Left ventricle myocardium superior (tissue), 1 donor: ENCODE data around the gene KANK4. TPM values are rescaled to one million over a fixed set of nuclear protein-coding genes. Genes with fewer than 3 reads are reported as not detected.

Experiments used
- ATAC-seq: fragments of 200-7000 bp; cut with Tn5 transposase; one replicate; pipeline ENCODE4 v1.9.1; 2020; ENCODE audit warnings: mild to moderate bottlenecking, moderate library complexity
- DNase-seq: peaks from one replicate; pipeline ENCODE4 v3.0.0-alpha.2; 2020
- intact Hi-C: fragments of 100-400 bp; cut with micrococcal nuclease; formaldehyde crosslinking; loops from one replicate; pipeline ENCODE4 v1.11.0; 2022
- total RNA-seq: library from RNA; stranded (reverse); fragmentation: NEBNext Ultra II Directional; extraction: Animal tissue kit (Norgen Biotek cat#: 25700); gene quantifications from one replicate; pipeline ENCODE4 v1.2.1, GENCODE V29; 2021
- donor health status: DM: no; HTN: yes; CAD: no; lungs with severe emphysema.

KANK4 gene
- total RNA-seq, 1 donor from 2014 or later, result 0.25 TPM

DNA sequence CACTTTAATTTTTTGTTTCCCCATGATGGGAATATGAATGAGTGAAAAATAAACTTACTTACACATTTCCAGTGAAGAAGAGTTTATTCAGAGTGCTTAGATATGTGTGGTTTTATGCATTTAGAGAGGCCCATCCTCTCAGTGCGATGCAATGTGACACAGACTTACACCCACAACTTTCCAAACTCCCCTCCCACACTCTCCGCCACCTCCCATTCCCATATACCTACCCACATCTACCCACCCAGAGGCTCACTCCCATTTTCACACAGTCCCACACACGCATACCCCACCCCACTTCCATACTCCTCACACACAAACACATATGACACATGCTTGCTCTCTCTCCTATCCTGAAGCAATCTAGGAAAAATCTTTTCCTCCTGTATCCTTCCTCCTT is 21.9 kb upstream of the KANK4 start:
- intact Hi-C loops, result no loop called here
- no peak for ATAC-seq
- no peak for DNase-seq

DNA sequence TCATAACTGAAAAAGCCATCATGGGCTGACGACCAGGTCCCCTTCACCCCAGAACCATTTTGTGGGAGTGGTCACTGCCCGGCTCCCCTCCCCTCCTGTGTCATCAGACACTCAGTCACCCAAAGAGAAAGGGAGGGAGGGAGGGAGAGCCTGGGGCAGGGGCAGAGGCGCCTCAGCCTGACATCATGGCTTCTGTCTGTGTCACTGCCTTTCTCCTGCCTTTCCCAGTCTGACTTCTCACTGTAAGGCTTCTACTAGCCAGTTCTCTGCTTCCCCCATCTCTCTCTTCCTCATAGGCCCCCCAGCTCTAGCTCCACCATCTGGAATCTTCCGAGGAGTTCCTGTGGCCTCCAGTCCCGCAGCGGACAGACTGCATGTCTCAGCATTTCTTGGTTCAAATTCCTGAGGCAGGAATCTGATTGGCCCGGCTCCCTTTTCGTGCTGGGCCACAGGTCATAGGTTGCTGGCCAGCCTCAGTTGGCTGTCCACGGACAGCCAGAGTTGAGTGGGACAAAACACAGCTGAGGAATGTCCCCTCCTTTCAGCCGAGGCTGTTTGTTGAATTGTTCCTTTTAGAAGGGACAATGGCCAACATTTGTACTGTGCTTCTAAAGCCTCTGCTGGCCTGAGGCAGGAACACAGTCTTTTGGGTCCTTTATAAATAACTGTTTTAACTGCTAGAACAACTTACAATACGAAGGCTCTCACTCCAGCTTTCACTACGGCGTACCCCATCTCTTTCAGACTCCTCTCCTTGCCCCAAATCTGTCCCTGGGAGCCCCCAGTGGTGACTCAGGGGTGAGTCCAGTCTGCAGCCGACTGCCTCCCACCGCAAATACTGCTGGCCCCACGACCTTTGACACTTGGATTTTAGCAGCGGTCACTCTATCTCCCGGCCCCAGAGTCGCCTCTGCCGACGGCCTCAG is 18.7 kb upstream of the KANK4 start:
- ATAC-seq (peak; percentile 55), DNase-seq (peak; percentile 35)
- intact Hi-C loops, result no loop called here

DNA sequence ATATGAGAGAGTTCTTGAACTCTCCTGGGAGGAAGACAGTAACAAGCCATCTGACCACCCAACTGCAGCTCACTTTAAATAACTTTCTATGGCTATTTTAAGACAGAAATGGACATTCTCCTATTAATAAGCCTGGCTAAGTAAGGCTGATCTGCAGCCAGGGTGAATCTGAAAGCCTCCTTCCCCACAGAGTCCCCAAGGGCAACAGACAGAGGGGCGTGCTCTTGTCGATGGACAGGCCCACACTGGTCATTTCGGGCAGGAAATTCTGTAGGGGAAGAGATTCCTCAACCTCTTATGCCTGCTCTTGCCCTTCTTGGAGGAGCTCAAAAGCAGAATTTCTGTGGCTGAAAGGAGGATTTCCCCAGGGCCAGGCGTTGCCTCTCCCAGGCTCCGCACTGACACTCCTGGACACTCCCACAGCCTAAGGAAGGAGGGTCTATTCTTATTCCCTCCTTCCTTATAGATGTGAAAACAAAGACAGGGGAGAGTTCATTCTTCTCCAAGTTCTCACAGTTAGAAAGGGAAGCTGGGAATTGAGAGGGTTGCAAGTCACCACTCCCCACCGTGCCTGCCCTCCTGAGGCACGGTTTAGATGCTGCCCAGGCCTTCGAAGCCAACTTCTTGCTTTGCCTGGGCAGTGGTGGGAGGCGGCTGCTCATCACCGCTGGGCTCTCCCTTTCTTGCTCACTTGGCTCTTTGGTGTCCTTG is 17.9 kb upstream of the KANK4 start:
- DNase-seq (no peak), ATAC-seq (peak; percentile 80)

GRCh38 chr1:62336638-62336994 is 17.4 kb upstream of the KANK4 start:
- intact Hi-C loops, result no loop called here

More for the DNA sequence above, 17.9 kb upstream of the KANK4 start:
- intact Hi-C loops, result no loop called here

GRCh38 chr1:62335656-62336055 is 16.4 kb upstream of the KANK4 start:
- no peak for ATAC-seq
- intact Hi-C loops, result no loop called here
- no peak for DNase-seq

More at GRCh38 chr1:62336638-62336994, 17.4 kb upstream of the KANK4 start:
- DNase-seq, result no peak
- ATAC-seq, result no peak

GRCh38 chr1:62334434-62334985 is 15.3 kb upstream of the KANK4 start:
- DNase-seq (no peak), ATAC-seq (no peak)
- intact Hi-C loops, result no loop called here

DNA sequence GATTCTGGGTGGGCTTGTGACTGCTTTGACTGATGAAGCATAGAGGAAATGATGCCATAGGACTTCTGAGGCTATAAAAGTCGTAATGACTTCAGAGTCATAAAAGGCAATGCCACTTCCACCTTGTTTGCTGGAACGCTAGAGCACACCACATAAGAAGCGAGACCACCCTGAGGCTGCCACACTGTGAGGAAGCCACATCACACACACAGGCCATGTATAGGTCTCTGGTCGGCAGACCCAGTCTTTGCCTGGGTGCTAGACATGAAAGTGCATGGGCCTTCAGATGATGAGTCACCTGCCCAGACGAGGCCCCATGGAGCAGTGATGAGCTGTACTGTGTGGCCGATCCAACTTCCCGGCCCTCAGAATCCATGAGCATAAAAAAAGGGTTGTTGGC is 14.2 kb upstream of the KANK4 start:
- DNase-seq (no peak), ATAC-seq (no peak)
- intact Hi-C loops, result no loop called here

GRCh38 chr1:62327360-62328055 is 8.3 kb upstream of the KANK4 start:
- ATAC-seq (no peak), DNase-seq (no peak)
- intact Hi-C loops, result no loop called here

DNA sequence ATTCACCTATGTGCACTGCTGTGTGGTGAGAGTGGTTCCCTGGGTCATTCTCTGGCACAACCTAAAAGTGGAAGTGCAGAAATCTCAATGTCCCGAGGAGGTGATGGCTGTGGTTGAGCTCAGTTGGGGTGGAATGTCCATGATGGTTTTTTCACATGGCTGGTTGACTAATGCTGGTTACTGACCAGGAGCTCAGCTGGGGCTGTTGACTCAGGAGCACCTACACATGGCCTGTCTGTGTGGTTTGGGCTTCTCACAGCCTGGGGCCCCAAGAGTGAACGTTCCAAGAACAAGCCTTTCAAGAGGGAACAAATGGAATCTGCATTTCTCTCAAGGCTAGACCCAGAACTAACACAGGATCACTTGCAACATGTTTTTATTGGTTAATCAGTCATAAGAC is 6.4 kb upstream of the KANK4 start:
- intact Hi-C loops, result no loop called here
- DNase-seq (no peak), ATAC-seq (no peak)

GRCh38 chr1:62325081-62325480 is 5.8 kb upstream of the KANK4 start:
- DNase-seq (peak; percentile 33), ATAC-seq (peak; percentile 66)
- intact Hi-C loops, result no loop called here

GRCh38 chr1:62321446-62321845 is 2.2 kb upstream of the KANK4 start:
- DNase-seq (no peak), ATAC-seq (no peak)
- intact Hi-C loops, result no loop called here

DNA sequence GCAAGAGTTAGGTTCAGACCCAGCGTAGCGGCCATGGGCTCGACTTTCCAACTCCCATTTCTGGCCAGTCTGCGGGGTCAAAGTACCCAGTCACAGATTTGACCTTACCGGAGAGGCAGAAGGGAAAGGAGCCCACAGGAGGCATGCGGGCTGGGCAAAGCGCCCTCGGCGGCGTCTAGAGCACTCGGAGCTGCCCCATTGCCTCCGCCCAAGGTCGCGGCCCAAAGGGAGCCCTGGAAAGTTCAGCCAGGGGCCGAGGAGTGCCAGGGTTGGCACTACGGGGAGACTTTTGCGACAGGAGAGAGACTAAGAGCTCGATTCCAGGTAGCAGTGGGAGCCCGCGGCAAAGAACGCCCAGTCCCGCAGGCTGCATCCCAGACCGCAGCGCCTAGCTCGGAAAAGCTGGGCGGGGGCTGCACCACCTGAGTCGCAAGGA is 896 bp downstream of the KANK4 start:
- intact Hi-C loops, result no loop called here
- ATAC-seq (no peak), DNase-seq (no peak)

DNA sequence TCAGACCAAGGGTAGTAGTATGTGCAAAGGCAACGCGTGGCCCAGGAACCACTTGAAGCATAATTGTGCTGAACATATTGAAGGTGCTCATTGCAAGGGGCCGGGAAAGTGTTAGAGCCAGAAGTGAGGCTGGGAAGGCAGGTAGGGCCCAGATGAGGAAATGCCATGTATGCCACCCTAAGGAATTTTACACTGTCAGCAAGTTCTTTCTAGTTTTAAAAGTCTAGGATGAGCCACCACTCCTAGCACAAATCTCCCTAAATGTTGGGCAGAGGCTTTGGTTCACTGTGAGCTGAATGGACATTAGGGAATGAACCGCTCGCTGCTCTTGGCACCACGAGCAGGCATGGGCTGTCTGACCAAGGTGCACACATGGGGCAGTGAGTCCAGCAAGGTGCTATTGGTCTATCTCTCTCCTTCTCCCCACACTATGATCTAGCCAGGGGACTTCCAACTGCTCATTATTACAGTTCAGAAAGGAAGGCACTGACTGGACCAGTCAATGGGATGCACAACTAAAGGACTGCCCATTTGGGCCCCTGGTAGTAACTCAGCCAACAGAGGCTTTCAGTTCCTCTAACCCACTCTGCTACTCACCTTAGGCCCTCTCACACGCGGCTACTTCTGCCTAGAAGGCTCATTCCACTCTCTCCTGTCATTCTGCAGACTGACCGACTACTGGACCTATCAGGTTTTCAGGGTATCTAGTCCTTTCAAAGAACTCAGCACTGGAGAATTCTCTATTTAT is 2.0 kb downstream of the KANK4 start:
- DNase-seq, result no peak

DNA sequence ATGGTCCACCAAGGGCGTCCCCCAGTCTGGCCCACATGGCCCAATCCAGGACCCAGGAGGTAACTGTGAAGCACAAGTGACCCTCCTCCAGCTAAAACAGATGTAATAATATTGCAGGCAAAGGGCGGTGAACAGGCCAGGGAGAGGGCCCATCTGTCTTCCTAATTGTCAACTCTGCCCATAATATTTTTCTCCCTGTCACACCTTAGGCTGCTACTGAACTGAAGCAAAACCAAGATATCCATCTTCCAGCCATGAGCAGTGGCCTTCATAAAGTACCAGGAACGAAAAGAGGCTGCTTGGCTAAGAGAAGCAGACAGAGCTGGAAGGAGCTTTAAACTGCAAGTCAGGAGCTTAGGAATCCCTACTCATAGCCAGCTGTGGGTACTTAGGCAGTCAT is 3.1 kb downstream of the KANK4 start:
- DNase-seq, result no peak
- ATAC-seq, result no peak
- intact Hi-C loops, result no loop called here

More for the DNA sequence above, 2.0 kb downstream of the KANK4 start:
- no peak for ATAC-seq
- intact Hi-C loops, result no loop called here

DNA sequence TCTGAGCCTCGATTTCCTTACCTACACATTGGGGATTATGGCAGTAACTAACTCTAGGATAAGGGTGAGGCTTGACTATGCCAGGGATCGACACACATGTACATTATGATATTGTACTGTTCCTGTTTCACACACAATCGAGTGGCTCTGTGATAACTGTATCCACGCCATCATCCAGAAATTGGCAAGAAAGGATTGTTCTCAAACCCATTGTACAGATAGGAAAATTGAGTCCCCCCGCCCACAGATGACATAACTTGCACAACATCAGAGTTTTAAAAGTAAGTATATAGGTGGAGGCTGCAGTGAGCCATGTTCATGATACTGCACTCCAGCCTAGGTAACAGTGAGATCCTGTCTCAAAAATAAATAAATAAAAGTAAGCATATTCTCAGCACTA is 3.8 kb downstream of the KANK4 start:
- intact Hi-C loops, result no loop called here
- DNase-seq (no peak), ATAC-seq (no peak)

DNA sequence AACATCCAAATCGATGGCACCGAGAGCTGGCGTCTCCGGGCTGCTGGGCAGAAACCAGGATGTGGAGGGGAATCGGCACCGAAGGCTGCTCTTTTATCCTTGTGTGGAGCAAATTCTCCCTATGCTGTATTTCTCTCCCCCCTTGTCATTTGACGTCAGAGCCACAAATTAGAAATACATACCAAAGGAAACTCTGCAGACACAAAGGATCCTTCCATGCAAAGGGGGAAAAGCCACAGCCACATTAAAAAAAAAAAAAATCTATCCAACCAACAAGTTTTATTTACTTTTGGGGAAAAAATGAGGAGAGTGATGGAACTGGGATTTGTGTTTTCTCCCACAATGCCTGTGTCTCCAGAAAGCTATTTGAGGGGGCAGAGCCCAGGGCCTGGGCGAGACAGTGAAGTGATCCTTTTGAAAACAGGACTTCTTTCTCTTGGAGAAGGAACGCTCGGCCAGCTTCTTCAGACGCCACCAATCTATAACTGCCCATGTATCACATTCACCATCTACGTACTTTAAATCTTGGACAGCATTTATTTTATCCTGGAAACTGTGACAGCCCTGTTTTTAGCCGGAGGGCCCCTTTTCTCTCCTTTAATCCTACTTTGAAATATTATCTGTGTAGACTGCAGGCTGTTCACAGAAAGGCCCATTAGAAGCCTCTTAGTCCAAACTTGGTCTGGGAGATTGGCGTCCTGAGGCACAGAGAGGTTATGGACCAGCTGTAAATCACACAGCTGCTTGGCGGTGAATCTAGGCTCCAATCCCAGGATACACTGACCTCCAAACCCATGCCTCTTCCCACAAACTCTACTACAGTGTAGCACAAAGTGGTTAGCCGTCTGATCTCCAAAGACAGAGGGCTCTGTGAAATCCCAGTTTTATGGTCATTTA is 4.5 kb downstream of the KANK4 start:
- intact Hi-C loops, result no loop called here
- no peak for ATAC-seq
- no peak for DNase-seq

DNA sequence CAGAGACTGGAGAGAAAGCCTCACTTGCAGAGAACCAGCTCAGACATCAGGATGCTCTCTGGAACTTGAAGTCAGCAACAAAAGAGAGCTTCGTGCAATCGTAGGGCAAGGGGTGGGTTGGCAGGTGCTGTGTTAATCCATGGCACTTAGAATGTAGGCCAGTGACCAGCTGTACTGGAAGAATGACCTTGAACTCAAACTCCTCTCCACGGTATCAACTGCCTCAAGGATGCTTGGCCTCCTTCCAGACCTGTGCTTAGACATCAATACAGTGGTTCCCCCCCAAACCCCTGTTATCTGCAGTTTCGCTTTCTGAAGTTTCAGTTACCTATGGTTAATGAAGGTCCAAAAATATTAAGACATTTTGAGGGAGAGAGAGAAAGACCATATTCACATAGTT is 6.5 kb downstream of the KANK4 start:
- no peak for DNase-seq
- no peak for ATAC-seq
- intact Hi-C loops, result no loop called here

DNA sequence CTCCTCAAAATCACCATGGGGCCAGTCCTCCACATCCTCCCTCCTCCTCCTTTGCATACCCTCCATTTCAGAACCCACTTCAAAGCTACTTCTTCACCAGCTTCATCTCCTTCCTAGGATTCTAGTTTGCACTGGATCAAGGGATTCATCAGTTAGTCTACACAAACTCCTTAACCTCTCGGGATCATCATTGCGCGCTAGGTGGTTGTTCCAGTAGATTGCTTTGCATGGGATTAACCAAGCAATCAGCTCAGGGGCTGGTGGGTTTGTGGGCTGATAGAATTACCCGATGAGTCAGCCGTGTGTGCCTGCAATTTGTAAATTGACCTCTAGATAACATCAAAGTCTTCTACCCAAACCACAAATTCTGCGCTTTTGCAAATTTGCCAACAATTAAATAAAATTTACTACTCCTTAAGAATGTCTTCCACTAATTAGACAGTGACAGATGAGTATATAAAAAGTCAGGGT is 7.7 kb downstream of the KANK4 start:
- ATAC-seq, result no peak
- intact Hi-C loops, result no loop called here
- DNase-seq, result no peak
